ENCODE measurements around the gene TMEM30B. TPM values are rescaled to one million over a fixed set of nuclear protein-coding genes. Genes with fewer than 3 reads are reported as not detected.

Gene TMEM30B
- total RNA-seq, 1 experiment from 2014 or later = 0.09 TPM

DNA sequence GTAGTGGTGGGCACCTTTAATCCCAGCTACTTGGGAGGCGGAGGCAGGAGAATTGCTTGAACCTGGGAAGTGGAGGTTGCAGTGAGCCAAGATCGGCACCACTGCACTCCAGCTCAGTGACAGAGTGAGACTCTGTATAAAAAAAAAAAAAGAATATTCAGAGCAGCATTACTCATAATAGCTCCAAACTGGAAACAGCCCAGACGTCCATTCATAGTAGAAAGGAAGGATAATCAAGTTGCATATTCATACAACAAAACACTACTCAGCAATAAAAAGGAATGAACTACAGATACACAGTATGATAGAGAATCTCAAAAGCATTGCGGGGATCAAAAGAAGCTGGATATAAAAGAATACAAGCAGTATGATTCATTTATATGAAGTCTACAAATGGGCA is 19.1 kb downstream of the TMEM30B start:
- H3K27me3 Mint-ChIP-seq (ENCODE audit: insufficient read depth, unreplicated experiment) = peaks cover 25% of the 10 kb centered on the region
- intact Hi-C loops (cut with micrococcal nuclease) = no loop called here
- no peak overlapping the region for H3K27ac Mint-ChIP-seq (ENCODE audit: low read depth, unreplicated experiment)
- no TSS peak for BruUV-seq (replicated peaks)
- ChIA-PET CTCF (interaction anchor here (0.6 to 2.2 kb wide), 5 partner anchors 10 to 829 kb away, joined by 3 to 7 read pairs (median 3); no protein-coding TSS in a partner anchor), POLR2A (no interaction called here)
- H3K9me3 Mint-ChIP-seq (ENCODE audit: unreplicated experiment) = no peaks in the 10 kb centered on the region
- DNase-seq (ENCODE audit: unreplicated experiment) = no peak
- no peak for TF ChIP-seq CTCF (IDR thresholded peaks at IDR 0.05; ENCODE audit: unreplicated experiment)
- H3K36me3 Mint-ChIP-seq (ENCODE audit: insufficient read depth, unreplicated experiment) = no peaks in the 10 kb centered on the region
- H3K4me3 Mint-ChIP-seq (ENCODE audit: unreplicated experiment) = no peak overlapping the region
- H3K4me1 Mint-ChIP-seq (ENCODE audit: insufficient read depth, unreplicated experiment) = no peaks in the 10 kb centered on the region

DNA sequence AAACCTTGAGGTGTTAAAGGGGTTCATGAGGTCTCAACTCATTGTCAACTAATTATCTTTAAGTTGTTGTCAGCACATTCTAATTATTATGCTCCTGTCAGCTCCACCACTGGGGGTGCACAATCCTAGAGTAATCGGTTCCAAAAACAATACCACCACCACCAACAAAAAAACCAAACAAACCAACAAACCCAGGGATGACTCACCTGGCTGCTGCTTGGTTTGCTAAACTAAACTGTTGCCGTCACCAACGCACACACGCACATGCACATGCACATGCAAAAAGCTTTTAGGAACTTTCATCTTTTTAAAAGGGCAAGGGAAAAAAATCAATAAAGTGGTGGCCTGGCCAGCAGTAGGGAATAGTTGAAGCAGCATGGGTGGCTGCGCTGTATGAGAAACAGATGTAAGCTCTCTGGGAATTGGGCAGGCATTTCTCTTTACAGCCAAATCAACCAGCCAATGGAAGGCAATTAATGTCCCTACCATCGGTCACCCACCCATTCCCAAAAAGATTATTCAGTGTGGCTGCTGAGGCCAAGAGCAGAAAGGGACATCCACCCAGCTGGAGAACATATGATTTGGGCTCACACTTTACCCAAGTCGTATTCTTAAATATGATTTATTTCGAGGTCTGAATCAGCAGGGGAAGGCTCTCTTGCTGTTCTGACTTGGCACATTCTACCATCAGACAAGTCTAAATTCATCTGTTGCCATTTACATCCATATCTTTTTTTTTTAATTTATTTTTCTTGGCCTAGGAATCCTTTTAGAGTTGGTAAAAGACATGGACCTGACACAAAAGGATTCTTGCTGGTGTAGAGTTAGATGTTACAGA is 20.0 kb downstream of the TMEM30B start:
- Mint-ChIP-seq H3K36me3 (ENCODE audit: insufficient read depth, unreplicated experiment) (no peaks in the 10 kb centered on the region), H3K27ac (ENCODE audit: low read depth, unreplicated experiment) (no peak overlapping the region), H3K4me3 (ENCODE audit: unreplicated experiment) (no peak overlapping the region), H3K4me1 (ENCODE audit: insufficient read depth, unreplicated experiment) (no peaks in the 10 kb centered on the region), H3K27me3 (ENCODE audit: insufficient read depth, unreplicated experiment) (peaks cover 16% of the 10 kb centered on the region), H3K9me3 (ENCODE audit: unreplicated experiment) (no peaks in the 10 kb centered on the region)
- ChIA-PET POLR2A (no interaction called here), CTCF (interaction anchor here (0.6 to 2.2 kb wide), 8 partner anchors 9 to 828 kb away, joined by 3 to 7 read pairs (median 3); no protein-coding TSS in a partner anchor)
- intact Hi-C loops (cut with micrococcal nuclease) = no loop called here
- no TSS peak for BruUV-seq (replicated peaks)
- TF ChIP-seq CTCF (IDR thresholded peaks at IDR 0.05; ENCODE audit: unreplicated experiment) = no peak
- DNase-seq (ENCODE audit: unreplicated experiment) = peak; percentile 80

- H3K4me1 Mint-ChIP-seq (ENCODE audit: insufficient read depth, unreplicated experiment) = no peaks in the 10 kb centered on the region
- no peak overlapping the region for H3K27ac Mint-ChIP-seq (ENCODE audit: low read depth, unreplicated experiment)
These were observed 22.2 kb downstream of the TMEM30B start for GRCh38 chr14:61258985-61259384.

More at GRCh38 chr14:61258985-61259384, 22.2 kb downstream of the TMEM30B start:
- H3K36me3 Mint-ChIP-seq (ENCODE audit: insufficient read depth, unreplicated experiment) = no peaks in the 10 kb centered on the region
- no peaks in the 10 kb centered on the region for H3K9me3 Mint-ChIP-seq (ENCODE audit: unreplicated experiment)
- intact Hi-C loops (cut with micrococcal nuclease) = no loop called here
- ChIA-PET POLR2A (no interaction called here), CTCF (interaction anchor here (0.5 to 0.9 kb wide), 2 partner anchors 10 to 1945 kb away, joined by 3 read pairs; partner anchors contain the start of gene RHOJ)
- H3K27me3 Mint-ChIP-seq (ENCODE audit: insufficient read depth, unreplicated experiment) = no peaks in the 10 kb centered on the region
- H3K4me3 Mint-ChIP-seq (ENCODE audit: unreplicated experiment) = no peak overlapping the region
- no peak for DNase-seq (ENCODE audit: unreplicated experiment)
- no peak for TF ChIP-seq CTCF (IDR thresholded peaks at IDR 0.05; ENCODE audit: unreplicated experiment)
- BruUV-seq (replicated peaks) = no TSS peak
